HCT116 (cell line): ENCODE measurements around the gene GPI.

Source experiments
- CEBPB ChIP-seq: IDR thresholded peaks from 2 replicates; pipeline ENCODE4 v1.6.1; 2012; ENCODE audit warnings: low read depth
- EZH2phosphoT487 ChIP-seq: fragments of 200-600 bp; IDR thresholded peaks from 2 replicates; pipeline ENCODE4 v1.6.1; 2018; ENCODE audit warnings: antibody characterized with exemption, borderline replicate concordance
- POLR2A ChIP-seq: IDR thresholded peaks from 2 replicates; pipeline ENCODE4 v1.7.0; 2011; ENCODE audit warnings: borderline replicate concordance; ENCODE audit not compliant: insufficient read depth, insufficient read length; ENCODE audit errors: extremely low read depth
- POLR2AphosphoS5 ChIP-seq: IDR thresholded peaks from 2 replicates; pipeline ENCODE4 v1.6.1; 2011; ENCODE audit warnings: mild to moderate bottlenecking, low read depth, low read length, moderate library complexity
- RAD21 ChIP-seq: IDR thresholded peaks from 2 replicates; pipeline ENCODE4 v1.6.1; 2012; ENCODE audit warnings: low read depth, mild to moderate bottlenecking
- SP1 ChIP-seq: IDR thresholded peaks from 2 replicates; pipeline ENCODE4 v1.6.1; 2012; ENCODE audit warnings: low read depth
- TF ChIP-seq, protein P1 (sequence below): IDR thresholded peaks from 2 replicates; pipeline ENCODE4 v1.6.1; 2012
- TF ChIP-seq, protein P2 (sequence below), 3 experiments: fragments of 200-600 bp in 1 of 3; sonication (generic) in 1 of 3; IDR thresholded peaks in 2 of 3; conservative IDR thresholded peaks in 1 of 3; 2 replicates each; pipeline ENCODE4 v1.5.1; 2012 to 2017; ENCODE audit warnings: low read depth in 2 of 3, low read length in 2 of 3, antibody characterized with exemption in 1 of 3, borderline replicate concordance in 1 of 3, control low read depth in 1 of 3, mild to moderate bottlenecking in 1 of 3, mixed read lengths in 1 of 3, mixed run types in 1 of 3, moderate library complexity in 1 of 3; ENCODE audit not compliant: insufficient read depth in 1 of 3

DNA sequence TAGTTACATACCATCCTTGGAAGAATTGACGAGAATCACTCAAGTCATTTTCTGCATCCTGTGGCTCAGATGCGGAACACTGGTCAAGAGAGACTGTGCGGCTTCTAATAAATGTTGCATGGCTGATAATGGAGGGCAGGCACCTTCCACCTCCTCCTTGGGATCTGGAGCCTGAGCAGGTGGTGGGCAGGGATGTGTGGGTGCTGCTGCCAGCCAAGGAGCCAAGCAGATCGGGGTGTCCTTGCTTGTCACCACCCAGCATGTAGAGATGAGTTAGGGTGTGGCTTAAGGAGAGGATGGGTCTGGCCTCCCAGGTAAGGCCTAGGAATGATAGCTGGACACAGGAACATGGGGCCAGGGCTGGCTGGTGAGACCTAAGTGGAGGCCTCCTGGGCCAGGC, 17.5 kb downstream of the GPI start:
- no peak for TF ChIP-seq SP1
- TF ChIP-seq, protein P1, sequence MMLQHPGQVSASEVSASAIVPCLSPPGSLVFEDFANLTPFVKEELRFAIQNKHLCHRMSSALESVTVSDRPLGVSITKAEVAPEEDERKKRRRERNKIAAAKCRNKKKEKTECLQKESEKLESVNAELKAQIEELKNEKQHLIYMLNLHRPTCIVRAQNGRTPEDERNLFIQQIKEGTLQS, result no peak
- no peak for TF ChIP-seq POLR2AphosphoS5
- no peak for TF ChIP-seq POLR2A
- TF ChIP-seq RAD21, result no peak
- TF ChIP-seq CEBPB, result no peak
- TF ChIP-seq, protein P2, sequence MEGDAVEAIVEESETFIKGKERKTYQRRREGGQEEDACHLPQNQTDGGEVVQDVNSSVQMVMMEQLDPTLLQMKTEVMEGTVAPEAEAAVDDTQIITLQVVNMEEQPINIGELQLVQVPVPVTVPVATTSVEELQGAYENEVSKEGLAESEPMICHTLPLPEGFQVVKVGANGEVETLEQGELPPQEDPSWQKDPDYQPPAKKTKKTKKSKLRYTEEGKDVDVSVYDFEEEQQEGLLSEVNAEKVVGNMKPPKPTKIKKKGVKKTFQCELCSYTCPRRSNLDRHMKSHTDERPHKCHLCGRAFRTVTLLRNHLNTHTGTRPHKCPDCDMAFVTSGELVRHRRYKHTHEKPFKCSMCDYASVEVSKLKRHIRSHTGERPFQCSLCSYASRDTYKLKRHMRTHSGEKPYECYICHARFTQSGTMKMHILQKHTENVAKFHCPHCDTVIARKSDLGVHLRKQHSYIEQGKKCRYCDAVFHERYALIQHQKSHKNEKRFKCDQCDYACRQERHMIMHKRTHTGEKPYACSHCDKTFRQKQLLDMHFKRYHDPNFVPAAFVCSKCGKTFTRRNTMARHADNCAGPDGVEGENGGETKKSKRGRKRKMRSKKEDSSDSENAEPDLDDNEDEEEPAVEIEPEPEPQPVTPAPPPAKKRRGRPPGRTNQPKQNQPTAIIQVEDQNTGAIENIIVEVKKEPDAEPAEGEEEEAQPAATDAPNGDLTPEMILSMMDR (IDR thresholded peaks at IDR 0.05 in 2 of 3, conservative IDR thresholded peaks at IDR 0.05 in 1 of 3; ENCODE audit: borderline replicate concordance in 1 of 3, insufficient read depth in 1 of 3, low read depth in 2 of 3, low read length in 2 of 3), result no peak
- no peak for TF ChIP-seq EZH2phosphoT487
